HG03108 (cell line): ENCODE results near the gene TREML4.
"Not testable (repeated sequence)": the region's sequence is repeated elsewhere in the genome, so short reads cannot be mapped to it uniquely, and the experiment has no call there.

Source experiments
- ATAC-seq: cut with Tn5 transposase; IDR thresholded peaks from one replicate; pipeline ENCODE4 v1.9.1; 2021; ENCODE audit warnings: moderate library complexity; ENCODE audit not compliant: unreplicated experiment

Gene TREML4

DNA sequence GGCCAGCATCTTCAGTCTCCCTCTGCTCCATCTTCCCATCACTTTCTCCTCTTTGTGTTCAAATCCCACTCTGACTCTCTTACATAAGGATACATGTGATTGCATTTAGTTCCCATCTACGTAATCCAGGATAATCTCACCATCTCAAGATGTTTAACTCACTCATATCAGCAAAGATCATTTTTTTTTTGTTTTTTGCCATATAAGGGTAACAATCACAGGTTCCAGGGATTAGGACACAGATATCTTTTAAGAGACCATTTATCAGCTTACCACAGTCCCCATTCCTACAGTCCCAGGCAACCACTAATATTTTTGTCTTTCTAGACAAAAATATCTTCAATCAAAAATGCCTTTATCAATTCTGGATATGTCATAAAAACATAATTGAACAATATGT is 24.0 kb upstream of the TREML4 start:
- ATAC-seq, result no peak

DNA sequence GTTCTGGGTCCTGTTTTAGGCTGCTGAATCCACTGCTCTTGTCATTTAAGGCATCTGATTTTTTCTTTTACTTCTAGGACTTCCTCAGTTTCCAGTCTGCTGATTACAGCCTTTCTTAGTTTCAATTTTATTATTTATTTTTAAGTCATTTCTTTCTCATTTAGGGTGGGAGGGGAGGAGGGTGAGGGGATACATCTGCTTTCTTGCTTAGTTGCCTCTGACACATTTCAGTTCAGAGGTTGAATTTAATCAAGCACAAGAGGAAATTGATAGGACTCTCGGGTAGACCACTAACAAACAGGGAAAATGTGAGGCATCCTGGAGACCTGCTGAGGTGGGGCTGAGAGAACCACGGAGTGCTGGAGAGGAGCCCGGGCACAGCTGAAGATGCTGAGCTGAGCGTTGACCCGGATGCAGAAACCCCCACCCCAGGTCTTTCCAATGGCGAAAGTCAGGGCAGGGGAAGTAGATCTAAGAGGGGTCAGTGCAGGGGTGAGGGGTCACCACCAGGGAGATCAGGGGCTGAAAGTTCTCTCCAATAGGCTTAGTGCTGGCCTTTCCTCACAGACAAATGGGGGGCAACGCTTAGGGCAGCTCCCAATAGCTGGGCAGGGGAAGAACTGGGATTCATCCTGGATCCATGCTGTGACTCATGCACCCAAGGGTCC is 19.6 kb upstream of the TREML4 start:
- ATAC-seq, result no peak

DNA sequence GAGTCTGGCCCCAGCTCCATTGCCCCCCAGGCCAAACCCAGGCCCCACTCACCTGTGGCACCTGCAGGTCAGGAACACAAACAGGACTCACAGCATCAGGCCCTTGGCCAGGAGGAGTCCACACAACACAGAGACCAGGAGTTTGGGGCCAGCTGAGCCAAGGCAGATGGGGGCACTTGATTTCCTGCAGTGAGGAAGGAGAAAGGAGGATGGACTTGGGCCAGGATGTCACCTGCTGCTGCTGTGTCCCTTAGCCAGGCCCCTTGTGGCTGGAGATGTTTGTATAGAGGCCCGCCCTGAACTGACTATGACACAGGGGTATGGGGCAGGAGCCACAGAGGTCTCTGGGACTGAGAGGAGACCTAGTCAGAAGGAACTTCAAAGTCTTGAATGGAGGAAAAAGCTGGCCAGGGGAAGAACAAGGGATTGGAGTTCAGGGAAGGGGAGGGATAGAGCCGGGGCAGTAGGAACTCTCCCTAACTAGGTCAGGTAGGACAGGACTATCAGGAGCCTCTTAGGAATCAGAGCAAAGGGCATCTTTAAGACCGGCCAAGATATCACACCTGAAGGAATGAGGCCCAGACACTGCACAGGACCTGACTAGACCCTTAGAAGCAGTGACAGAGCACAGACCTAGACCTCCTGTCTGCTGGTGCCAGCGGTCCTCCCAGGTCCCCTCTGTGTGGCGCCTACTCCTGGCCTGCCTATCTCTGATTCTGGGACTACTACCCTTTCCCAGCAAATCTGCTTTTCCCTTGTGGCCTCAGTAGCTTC is 18.4 kb upstream of the TREML4 start:
- ATAC-seq, result no peak

DNA sequence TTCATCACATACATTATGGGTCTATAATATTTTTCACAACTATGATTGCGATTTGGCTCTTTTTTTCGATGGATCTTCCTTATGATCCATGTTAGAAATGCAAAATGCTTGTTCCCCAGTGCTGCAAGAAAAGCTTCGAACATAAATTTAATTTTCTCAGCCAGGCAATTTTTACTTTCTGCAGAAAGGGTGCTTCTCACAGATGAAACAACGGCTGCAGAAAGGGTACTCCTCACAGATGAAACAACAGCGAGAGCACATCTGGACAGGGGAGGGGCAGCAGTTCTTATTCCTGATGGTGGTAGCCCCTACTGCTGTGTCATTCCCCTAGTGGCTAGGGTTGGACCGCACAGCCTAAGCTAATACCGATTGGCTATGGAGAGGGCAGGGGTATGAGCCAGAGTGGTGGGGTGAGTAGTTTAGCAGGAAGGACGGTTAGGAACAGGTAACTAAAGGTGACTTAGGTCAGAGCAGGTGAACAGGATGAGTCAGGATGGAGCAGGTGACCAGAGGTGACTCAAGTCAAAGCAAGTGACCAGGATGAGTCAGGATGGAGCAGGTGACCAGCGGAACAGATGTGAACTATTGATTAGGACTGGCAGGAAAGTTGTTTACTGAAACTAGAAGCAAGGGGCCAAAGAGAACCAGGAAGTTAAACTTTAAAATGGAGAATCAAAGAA is 13.4 kb upstream of the TREML4 start:
- ATAC-seq, result no peak

DNA sequence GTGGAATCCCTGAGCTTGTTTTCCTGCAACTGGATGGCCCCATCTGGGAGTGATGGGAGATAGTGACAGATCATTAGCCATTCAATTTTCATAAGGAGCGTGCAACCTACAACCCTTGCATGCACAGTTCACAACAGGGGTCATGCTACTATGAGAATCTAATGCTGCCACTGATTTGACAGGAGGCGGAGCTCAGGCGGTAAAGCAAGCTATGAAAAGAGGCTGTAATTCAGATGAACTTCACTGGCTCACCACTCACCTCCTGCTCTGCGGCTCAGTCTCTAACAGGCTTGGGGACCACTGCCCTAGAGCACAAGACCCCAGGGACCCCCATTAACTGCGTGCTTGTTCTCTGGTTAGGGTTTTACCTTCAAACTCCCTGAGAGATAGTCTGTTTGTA is 12.4 kb upstream of the TREML4 start:
- no peak for ATAC-seq

DNA sequence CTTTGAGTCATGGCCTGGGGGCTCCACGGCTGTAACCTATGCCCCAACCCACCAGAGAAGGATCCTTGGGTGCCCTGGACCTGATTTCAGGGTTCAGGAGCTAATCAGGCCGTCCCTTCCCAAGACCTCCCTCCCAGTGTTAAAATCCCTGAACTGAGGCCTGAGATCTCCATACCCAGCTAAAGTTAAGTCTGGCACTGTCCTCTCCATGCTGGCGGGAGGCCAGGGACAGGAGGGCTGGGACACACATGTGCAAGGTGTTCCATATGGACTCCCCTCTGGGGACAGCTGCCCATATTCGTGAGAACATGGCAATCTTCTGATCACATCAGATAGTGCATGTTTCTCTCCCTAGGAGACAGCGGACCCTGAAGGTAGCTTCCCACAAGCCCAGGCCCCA is 11.5 kb upstream of the TREML4 start:
- no peak for ATAC-seq

DNA sequence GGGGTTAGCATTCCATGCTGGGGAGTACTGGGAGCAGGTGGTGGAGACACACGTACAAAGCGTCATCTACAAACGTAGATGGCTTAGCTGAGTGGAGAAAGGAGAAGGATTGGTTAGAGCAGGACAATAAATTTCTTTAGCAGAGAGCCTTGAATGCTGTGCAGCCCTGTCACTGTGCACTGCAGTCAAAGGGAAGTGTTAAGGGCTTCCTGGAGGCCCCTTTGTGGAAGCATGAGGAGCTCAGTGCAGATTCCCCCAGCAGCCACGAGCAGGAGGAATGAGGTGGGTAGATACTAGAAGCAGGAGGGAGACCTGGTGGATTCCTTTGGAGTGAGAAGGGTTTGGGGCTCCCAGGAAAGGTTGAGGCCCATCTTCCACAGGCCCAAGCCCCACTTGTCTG is 6.1 kb upstream of the TREML4 start:
- ATAC-seq, result no peak

DNA sequence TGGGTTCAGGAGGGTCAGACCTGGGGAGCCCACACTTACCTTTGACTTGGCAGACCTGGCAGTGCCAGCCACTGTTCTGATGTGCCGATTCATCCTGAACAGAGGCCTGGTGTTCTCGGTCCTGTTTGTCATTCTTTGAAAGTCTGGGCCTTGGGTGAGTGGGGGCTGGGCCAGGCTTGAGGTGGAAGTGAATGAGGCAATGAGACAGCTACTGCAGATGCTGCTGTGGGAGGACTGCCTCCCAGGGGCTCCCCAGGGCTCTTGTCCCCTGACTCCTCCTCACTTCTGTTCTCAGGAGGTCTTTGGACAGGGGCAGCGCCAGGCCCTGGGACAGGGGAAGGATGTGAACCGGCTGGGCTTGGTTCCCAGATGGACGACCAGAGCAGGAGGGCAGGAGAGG is 5.6 kb upstream of the TREML4 start:
- no peak for ATAC-seq

DNA sequence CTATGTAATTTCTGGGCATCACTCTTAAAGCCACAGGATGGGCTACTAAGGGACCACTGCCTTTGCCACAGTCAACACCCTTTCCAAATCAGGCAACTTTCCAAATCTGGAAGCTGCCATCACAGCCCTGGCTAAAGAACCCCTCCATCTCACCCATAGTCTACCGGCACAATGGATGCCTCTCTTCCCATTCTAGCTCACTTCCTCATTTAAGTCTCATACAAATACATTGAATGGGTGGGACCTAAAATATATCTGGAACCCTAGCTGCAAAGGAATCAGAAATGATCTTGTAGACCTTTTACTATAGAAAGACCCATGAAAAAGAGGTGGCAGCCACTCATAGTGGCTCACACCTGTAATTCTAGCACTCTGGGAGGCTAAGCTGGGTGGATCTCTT is 3.3 kb upstream of the TREML4 start:
- ATAC-seq, result no peak

DNA sequence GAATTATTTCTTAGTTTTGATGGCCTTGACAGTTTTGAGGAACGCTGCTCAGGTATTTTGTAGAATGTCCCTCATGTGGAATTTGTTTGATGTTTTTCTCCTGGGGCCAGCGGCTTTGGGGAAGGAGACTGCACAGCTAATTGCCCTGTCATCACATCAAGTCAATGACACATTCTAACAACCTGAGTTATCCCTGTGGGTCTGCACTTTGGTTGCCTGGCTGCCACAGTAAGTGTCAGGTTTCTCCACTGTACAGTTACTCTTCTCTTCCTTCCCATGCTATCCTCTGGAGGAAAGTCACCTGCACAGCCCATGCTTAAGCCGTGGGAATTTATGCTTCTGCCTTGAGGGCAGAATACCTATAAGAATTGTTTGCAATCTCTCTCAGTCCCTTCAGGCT is 1.4 kb upstream of the TREML4 start:
- no peak for ATAC-seq

DNA sequence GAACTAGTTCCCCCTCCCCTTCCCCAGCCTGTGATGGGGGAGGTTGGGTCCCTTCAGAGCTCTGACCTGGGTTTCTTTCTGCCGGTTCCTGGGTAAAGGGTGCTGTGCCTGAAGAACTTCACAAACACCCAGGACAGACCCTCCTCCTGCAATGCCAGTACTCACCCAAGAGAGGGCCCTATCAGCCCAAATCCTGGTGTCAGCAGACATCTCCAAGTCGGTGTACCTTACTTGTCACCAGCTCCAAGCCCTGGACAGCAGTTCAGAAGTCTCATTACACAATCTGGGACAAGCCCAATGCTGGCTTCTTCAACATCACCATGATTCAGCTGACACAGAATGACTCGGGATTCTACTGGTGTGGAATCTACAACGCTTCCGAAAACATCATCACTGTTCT is 467 bp downstream of the TREML4 start:
- ATAC-seq, result no peak

DNA sequence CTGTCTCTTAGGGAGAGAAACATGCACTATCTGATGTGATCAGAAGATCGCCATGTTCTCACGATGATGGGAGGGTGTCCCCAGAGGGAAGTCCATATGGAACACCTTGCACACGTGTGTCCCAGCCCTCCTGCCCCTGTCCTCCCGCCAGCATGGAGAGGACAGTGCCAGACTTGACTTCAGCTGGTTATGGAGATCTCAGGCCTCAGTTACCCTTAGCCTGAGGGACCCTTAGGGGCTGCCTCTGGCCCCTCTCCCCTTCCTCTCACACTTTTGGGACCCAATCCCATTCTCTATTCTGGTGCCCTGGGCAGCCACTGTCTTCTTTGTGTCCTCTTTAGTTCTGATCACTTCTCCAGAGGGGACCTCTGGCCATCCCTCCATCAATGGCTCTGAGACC is 1.6 kb downstream of the TREML4 start:
- ATAC-seq, result no peak

DNA sequence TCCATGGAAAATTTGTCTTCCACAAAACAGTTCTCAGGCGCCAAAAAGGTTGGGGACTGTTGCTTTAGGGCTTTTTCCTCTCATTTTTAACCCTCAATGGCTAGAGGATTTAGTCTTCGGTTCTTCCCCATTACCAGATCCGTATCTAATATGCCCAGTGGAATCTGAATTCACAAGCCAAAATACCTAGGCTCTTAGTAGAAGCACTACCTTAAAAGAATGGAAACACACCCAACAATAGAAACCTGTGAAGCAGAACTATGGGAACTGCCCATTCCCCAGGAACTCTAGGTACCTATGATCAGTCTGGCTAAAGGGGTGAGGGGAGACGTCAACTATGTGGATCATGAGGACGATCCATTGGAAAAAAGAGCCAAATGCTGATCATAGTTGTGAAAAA is 3.1 kb downstream of the TREML4 start:
- no peak for ATAC-seq

DNA sequence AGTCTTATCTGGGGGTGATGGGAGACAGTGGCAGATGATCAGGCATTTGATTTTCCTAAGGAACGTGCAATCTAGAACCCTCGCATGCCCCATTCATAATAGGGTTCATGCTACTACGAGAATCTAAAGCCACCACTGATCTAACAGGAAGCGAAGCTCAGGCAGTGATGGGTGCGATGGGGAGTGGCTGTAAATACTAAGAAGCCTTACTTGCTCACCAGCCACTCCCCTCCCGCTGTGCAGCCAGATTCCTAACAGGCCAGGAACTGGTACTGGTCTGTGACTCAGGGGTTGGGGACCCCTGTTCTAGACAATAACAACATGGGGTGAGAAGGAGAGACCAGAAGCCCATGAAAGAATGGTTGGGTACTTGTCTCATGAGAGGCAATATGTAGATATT is 4.5 kb downstream of the TREML4 start:
- no peak for ATAC-seq

DNA sequence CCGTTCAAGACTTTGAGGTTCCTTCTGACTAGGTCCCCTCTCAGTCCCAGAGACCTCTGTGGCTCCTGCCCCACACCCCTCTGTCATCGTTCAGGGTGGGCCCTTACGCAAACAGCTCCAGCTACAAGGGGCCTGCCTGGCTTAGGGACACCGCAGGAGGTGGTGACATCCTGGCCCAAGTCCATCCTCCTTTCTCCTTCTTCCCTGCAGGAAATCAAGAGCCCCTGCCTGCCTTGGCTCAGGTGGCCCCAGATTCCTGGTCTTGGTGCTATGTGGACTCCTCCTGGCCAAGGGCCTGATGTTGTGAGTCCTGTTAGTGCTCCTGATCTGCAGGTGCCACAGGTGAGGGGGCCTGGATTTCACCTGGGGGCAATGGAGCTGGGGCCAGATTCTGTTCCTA is 8.1 kb downstream of the TREML4 start:
- ATAC-seq, result no peak

DNA sequence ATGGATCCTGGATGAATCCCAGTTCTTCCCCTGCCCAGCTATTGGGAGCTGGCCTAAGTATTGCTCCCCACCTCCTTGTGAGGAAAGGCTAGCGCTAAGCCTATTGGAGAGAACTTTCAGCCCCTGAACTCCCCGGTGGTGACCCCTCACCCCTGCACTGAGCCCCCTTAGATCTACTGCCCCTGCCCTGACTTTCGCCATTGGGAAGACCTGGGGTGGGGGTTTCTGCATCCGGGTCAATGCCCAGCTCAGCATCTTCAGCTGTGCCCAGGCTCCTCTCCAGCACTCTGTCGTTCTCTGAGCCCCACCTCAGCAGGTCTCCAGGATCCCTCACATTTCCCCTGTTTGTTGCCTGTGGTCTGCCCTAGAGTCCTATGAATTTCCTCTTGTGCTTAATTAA is 9.0 kb downstream of the TREML4 start:
- no peak for ATAC-seq

DNA sequence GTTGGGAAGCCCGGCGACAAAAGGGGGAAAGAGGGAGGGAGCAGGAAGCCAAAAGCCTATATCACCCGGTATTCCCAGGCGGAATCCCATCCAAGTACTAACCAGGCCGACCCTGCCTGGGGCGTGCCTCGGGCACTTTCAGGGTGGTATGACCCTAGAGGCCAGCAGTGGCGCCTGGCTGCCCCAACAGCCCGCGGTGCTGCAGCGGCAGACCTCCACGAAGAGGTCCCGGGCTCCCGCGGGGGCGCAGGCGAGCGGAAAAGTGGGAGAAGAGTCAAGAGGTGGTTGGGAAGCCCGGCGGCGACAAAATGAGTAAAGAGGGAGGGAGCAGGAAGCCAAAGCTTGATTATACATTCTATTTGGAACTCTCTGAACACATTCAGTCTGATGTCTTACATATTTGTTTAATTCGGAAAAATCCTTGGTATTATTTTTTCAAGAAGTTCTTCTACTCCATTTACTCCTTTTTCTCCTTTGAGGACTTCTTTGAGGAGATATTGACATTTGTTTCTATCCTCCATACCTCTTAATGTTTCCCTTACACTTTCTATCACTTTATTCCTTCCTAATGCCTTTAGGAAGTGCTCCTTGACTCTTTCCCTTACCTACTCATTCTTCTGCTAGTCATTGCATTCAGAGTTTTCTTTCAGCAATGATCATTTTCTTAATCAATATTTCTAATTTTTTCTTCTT is 11.5 kb downstream of the TREML4 start:
- ATAC-seq, result no peak

DNA sequence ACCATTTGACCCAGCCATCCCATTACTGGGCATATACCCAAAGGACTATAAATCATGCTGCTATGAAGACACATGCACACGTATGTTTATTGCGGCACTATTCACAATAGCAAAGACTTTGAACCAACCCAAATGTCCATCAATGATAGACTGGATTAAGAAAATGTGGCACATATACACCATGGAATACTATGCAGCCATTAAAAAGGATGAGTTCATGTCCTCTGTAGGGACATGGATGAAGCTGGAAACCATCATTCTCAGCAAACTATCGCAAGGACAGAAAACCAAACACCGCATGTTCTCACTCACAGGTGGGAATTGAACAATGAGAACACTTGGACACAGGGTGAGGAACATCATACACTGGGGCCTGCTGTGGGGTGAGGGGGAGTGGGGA is 18.4 kb downstream of the TREML4 start:
- ATAC-seq, result not testable (repeated sequence)

DNA sequence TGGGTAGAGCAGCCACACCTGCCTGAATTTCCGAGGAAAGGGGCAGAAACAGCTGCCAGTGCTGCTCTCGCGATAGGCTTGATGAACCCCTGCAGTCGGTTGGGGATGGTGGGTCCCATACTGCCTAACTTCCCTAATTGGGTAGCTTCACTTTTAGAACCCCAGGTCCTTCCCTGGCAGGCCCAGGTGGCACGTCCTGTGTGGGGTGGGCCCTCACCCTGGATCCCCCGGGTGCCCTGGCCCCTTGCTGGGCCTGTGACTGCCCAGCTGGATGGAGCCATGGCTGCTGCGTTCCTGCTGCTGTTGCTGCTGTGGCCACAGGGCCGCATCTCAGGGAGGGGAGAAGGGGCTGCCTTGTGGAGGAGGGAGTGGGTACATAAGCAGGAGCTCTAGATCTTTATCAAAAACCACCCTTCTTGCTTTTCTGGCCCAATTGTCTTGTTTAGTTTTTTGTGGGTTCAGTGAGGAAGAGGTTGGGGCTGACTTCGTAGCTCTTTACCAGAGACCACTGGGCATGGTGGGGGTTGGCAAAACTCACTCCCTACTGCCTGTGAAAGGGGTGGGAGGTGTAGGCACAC is 19.2 kb downstream of the TREML4 start:
- ATAC-seq, result no peak

DNA sequence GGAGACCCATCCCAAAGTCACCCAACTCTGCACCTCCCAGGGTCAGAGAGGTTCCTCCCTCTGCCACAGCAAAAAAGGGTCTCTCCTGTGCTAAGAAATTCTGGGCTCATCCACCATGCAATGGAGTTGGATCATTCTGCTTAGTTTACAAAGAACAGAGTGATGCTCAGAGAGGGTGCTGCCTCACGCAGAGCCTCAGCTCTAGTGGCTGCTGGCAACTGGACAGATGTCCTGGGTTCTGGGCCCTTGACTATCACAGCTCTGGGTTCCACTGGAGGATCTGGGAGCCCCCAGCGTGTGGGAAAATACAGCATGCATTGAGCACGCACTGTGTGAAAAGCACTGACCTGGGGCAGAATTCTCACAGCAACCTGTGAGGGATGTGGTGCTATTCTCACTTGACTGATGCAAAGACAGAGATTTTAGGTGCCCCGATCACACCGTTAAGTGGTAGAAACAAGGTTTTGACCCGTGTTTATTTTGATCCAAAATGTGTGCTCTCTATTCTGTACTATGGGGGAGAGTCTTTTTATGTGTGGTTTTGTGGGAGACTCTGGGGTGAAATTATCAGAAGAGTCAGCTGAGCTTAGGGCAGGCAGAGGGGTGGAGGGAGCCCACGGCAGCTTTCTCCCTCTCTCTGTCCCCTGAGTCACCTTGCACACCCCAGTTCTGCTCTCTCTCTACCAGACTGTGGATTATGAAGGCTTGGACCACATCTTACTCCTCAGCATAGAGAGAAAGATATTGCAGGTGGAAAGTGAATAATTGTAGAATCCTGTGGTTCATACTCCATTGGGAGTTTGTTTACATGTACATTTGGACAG is 19.9 kb downstream of the TREML4 start:
- ATAC-seq, result no peak
